GM04504 (cell line): ENCODE data around the gene ELP5.
A peak's percentile ranks its signal among the peaks of the same experiment; 100 is the strongest.

Source experiments
- DNase-seq: peaks from one replicate; pipeline ENCODE4 v3.0.0-alpha.2; 2012; ENCODE audit warnings: low read depth

The ELP5 gene

DNA sequence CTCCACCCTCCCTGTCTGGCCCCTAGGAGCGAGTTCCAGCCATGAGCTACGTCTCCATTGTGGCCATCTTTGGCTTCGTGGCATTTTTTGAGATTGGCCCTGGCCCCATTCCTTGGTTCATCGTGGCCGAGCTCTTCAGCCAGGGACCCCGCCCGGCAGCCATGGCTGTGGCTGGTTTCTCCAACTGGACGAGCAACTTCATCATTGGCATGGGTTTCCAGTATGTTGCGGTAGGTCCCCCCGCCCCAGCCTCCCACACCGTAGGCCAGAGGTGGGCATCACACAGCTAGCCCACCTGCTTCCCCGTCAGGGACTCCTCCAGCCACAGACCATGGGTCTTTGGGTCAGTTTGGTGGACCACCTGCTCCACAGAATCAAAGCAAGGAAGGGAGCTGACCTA lies 33.7 kb downstream of the ELP5 start:
- DNase-seq = no peak

DNA sequence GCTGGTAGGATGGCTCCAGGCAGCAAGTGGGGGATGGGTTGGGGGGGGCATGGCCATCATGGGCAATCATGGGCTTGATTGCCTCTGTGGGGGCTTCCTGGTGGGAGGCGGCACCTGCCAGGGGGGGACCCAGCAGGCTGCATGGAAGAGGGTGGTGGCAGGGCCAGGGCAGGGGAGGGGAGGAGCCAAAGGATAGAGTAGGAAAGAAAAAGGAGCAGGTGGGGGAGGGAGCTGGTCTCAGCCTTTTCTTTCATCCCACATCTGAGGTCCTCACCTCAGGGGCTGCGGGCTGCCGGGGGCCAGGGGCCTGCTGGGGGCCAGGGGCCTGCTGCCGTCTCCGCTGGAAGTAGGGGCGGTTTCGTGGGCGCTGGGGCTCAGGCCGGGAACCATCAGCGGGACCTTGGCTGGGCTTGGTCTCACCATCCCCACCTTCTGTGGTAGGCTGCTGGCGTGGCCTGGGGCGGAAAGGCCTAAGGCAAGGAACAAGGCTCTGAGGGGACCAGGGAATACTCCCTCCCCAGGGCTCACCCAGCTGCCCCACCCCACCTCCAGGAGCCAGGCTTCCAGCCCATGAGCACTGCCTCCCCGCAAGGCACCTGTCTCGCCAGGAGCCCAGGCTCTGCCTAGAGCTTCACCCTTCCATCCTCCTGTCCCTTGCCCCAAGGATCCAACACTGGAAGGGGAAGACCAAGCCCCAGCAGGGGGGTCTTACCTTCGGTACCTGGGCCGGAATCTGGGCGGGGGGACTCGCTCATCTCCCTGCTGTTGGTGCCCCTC lies 37.4 kb downstream of the ELP5 start:
- DNase-seq = no peak

GRCh38 chr17:7290166-7290565 lies 38.2 kb downstream of the ELP5 start:
- no peak for DNase-seq

DNA sequence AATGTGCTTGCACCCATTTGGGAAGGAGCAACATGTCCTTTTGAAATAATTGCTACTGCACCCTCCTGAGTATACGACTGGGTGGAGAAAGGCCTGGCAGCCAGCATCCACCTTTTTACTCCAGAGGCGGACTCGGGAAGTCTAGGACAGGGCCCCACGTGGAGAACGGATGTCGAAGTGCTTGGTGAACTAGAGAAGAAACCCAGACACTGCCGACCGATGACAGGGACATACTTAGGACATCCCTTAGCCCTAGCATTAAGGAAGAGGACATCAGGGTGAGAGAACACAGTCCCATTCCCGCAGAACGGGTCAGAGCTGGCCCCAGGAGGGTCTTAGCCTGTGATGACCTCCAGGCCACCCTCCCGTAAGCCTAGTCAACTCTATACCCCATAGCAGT lies 38.7 kb downstream of the ELP5 start:
- DNase-seq = no peak

DNA sequence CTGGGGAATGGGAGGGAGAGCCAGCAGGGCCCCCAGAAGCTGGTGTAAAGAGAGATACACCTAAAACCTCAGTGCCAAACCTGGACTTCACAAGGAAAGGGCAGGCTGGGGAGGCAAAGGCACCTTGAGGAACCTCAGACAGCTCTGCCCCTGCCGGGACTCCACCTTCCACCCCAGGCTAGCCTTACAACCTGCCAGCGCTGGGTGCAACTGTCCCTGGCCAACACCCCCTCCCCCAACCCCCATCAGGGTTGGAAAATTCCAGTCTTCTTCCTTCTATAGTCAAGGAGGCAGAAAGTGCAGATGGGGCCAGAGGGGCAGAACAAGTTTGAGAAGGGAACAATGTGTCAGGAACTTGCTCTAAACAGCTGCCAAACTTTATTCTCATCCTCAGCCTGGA lies 40.2 kb downstream of the ELP5 start:
- no peak for DNase-seq

DNA sequence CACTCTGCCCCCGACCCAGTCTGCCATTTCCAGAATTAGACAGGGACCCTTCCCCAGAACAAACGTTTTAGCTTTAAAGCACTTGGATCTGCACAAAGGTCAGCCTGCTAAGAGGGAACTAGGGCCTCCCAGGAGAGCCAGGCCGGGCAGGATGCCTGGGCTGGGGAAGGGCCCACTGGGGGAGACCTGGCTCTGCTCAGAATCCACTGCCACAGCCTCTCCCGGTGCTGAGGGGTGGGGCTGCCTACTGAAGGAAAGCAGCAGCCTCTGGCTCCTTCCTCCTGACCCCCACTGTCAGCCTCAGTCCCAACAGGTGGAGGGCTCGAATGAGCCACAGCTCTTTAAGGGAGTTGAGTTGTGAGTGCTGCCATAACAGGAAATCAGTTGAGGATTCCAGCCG lies 40.7 kb downstream of the ELP5 start:
- no peak for DNase-seq

DNA sequence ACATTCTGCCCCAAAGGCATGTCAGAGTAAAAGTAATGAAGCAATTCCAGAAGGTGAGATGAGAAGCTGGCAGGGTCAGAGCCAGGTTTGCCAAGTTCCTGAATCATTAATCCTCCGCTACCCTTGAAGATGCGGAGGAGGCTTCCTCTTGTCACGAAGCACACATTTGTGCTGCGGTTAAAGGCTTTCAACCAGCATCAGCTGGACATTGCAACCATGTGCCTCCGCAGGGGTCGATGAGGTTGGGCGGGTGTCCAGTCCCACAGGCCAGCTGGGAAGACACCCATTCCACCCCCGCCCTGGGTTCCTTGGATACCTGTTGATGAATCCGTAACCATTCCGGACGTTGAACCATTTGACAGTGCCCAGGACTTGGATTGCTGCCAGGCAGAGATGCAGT lies 41.1 kb downstream of the ELP5 start:
- no peak for DNase-seq

- no peak for DNase-seq
Measured at GRCh38 chr17:7293816-7294613, 42.0 kb downstream of the ELP5 start.

DNA sequence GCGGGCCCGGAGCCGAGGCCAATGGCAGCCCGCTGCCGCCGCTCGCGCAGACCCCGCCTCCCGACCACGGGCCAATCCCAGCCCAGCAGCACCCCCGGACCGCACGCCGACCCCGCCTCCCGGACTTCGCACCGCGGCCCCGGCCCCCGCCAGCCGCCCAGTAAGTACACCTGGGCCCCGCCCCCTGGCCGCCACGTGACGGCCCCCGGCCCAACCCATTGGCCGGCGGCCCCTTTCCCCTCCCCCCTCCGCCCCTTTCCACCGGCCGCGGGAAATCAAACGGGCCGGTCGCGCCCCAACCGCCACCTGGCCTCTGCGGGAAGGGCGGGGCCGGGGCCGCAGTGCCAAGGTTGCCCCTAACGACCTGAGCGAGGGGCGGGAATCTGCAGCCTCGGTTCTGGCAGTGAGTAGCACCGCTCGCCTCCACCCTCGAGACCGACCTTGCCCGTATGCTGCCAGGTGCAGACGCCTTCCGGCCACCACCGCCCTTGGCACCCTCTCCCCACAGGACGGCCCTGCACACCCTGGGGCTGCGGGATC lies 42.7 kb downstream of the ELP5 start, which contains the start of gene YBX2:
Gene YBX2 (minus strand): TSS at position 26 of the 540 bp plus-strand sequence. CDS start 139 bp downstream, outside the sequence.
- no peak for DNase-seq

GRCh38 chr17:7295230-7296180 lies 43.5 kb downstream of the ELP5 start:
- DNase-seq = no peak

- peak; percentile 49 for DNase-seq
Measured at GRCh38 chr17:7296189-7296861, 44.3 kb downstream of the ELP5 start.

GRCh38 chr17:7304179-7304578 lies 52.2 kb downstream of the ELP5 start:
- DNase-seq = no peak

DNA sequence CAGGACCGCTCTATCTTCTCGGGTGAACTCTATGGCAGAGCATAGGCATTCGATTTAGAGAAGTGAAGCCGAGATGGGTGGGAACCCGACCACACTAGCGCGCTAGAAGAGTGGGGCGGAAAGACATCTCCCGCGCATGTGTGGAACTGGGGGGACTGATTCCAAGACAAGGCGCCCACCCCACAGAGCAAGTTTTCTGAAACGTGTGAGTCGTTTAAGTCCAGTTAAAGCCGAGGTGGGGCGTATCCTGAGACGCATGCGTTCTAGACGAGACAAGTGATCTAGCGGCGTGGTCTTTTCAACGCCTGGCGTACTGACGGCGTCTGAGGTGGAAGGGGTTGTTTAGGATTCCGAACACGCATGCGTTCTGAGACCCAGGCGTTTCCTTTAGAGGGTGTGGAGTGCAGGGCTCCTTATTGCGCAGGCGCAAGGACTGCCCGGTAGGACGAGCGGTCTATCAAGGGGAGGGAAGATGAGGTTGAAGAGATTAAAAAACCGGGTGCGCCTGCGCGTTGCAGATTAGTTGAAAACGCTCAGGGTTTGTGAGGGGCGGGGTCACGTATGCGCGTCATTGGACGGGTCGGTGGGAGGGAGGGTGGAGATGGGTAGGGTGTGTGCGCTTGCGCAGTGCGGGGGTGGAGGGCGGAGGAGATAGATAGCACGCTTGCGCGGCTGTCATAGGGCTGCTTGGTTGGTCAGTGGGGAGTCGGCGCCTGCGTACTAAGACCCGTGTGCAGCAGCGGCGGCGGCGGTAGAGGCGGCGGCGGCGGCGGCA lies 55.1 kb downstream of the ELP5 start, which contains the start of gene EIF5A:
Gene EIF5A (plus strand): TSS at position 718 of the 775 bp plus-strand sequence. CDS start 2,008 bp downstream, outside the sequence.
- peak; percentile 100 for DNase-seq

GRCh38 chr17:7307686-7308624 lies 55.9 kb downstream of the ELP5 start:
- no peak for DNase-seq

GRCh38 chr17:7308625-7309433 lies 56.8 kb downstream of the ELP5 start:
- peak; percentile 62 for DNase-seq
